Measurements from ENCODE around the gene RFPL1. TPM values are rescaled to one million over a fixed set of nuclear protein-coding genes. Genes with fewer than 3 reads are reported as not detected.

RFPL1 gene
- total and polyA plus RNA-seq, 2 experiments from 2014 or later: not detected

- H3K4me3 Mint-ChIP-seq: peak overlapping the region; percentile 80
- H3K4me1 ChIP-seq (ENCODE audit: insufficient read depth): peaks cover 28% of the 10 kb centered on the region
- no peaks in the 10 kb centered on the region; the same call in 1 of the 2 replicates for H4K20me1 ChIP-seq (replicated peaks; ENCODE audit: insufficient read depth)
- no peaks in the 10 kb centered on the region for H3K79me2 ChIP-seq (replicated peaks; ENCODE audit: insufficient read depth)
- no peak overlapping the region for H3K27ac ChIP-seq (ENCODE audit: low read depth)
- H3K9me3 Mint-ChIP-seq: peaks cover 10% of the 10 kb centered on the region; the same call in 2 of the 3 replicates
- peak overlapping the region; percentile 65 for H3K4me3 ChIP-seq
- H2AFZ ChIP-seq: peak overlapping the region; percentile 94
- no peaks in the 10 kb centered on the region; the same call in 1 of the 2 replicates for H3K36me3 ChIP-seq (ENCODE audit: insufficient read depth)
- peak overlapping the region; percentile 87 for H3K4me2 ChIP-seq
- H3K9me2 ChIP-seq (ENCODE audit: insufficient read depth): no peaks in the 10 kb centered on the region
- peaks cover 41% of the 10 kb centered on the region for H3K4me1 Mint-ChIP-seq
- peaks cover 56% of the 10 kb centered on the region for H3K27me3 ChIP-seq (ENCODE audit: insufficient read depth)
- H3K36me3 Mint-ChIP-seq (ENCODE audit: low read depth): peaks cover 12% of the 10 kb centered on the region
- DNase-seq (ENCODE audit: low spot score): peak; percentile 75
- peaks cover 62% of the 10 kb centered on the region for H3K27me3 Mint-ChIP-seq (ENCODE audit: insufficient read depth, low read depth, poor library complexity)
- peak; percentile 33 for ATAC-seq
- peaks cover 7% of the 10 kb centered on the region; the same call in 1 of the 2 replicates for H3F3A ChIP-seq (replicated peaks; ENCODE audit: low read depth)
- no peak overlapping the region for H3K27ac Mint-ChIP-seq
- TF ChIP-seq ZNF331 (CRISPR knock-in tag; IDR thresholded peaks at IDR 0.05; ENCODE audit: low read depth): no peak
- peak; percentile 28 for TF ChIP-seq EZH2 (IDR thresholded peaks at IDR 0.05; ENCODE audit: low read depth, unreplicated experiment)
- 0 out of 2 replicates have a peak, but pooled peaks have one; percentile 30 for TF ChIP-seq ZNF114 (CRISPR knock-in tag; IDR thresholded peaks at IDR 0.05)
- TF ChIP-seq ZNF462 (CRISPR knock-in tag; IDR thresholded peaks at IDR 0.05): no peak
- TF ChIP-seq CTCF (conservative IDR thresholded peaks at IDR 0.05; ENCODE audit: low read depth in 2 of 2): peak; percentile 28 to 48
- no peak for TF ChIP-seq EZH2phosphoT487 (IDR thresholded peaks at IDR 0.05; ENCODE audit: unreplicated experiment)
- no peak for TF ChIP-seq NANOG (IDR thresholded peaks at IDR 0.05; ENCODE audit: borderline replicate concordance)
- TF ChIP-seq REST (IDR thresholded peaks at IDR 0.05; ENCODE audit: unreplicated experiment): no peak
- TF ChIP-seq POLR2AphosphoS5 (IDR thresholded peaks at IDR 0.05; ENCODE audit: low read depth): peak; percentile 34; the same call in 1 of the 2 replicates
- TF ChIP-seq ETS1 (IDR thresholded peaks at IDR 0.05): no peak
- TF ChIP-seq STAT1 (IDR thresholded peaks at IDR 0.05; ENCODE audit: unreplicated experiment): no peak
- no peak for TF ChIP-seq JUNB (IDR thresholded peaks at IDR 0.05; ENCODE audit: unreplicated experiment)
- TF ChIP-seq CREB1 (CRISPR knock-in tag; IDR thresholded peaks at IDR 0.05; ENCODE audit: low read depth): peak; percentile 89
Observed at GRCh38 chr22:29480512-29481264, 42.3 kb downstream of the RFPL1 start.
